NT2/D1 (cell line): Measurements from ENCODE around the gene NOC2L.

Experiments
- SUZ12 ChIP-seq: IDR thresholded peaks from 2 replicates; pipeline ENCODE4 v1.6.1; 2011; ENCODE audit not compliant: insufficient read length, insufficient read depth; ENCODE audit errors: extremely low read depth
- YY1 ChIP-seq: IDR thresholded peaks from 2 replicates; pipeline ENCODE4 v1.6.1; 2011; ENCODE audit not compliant: insufficient read length, insufficient read depth
- ZNF274 ChIP-seq: IDR thresholded peaks from 2 replicates; pipeline ENCODE4 v1.6.1; 2011; ENCODE audit warnings: mild to moderate bottlenecking, low read depth, low read length

DNA sequence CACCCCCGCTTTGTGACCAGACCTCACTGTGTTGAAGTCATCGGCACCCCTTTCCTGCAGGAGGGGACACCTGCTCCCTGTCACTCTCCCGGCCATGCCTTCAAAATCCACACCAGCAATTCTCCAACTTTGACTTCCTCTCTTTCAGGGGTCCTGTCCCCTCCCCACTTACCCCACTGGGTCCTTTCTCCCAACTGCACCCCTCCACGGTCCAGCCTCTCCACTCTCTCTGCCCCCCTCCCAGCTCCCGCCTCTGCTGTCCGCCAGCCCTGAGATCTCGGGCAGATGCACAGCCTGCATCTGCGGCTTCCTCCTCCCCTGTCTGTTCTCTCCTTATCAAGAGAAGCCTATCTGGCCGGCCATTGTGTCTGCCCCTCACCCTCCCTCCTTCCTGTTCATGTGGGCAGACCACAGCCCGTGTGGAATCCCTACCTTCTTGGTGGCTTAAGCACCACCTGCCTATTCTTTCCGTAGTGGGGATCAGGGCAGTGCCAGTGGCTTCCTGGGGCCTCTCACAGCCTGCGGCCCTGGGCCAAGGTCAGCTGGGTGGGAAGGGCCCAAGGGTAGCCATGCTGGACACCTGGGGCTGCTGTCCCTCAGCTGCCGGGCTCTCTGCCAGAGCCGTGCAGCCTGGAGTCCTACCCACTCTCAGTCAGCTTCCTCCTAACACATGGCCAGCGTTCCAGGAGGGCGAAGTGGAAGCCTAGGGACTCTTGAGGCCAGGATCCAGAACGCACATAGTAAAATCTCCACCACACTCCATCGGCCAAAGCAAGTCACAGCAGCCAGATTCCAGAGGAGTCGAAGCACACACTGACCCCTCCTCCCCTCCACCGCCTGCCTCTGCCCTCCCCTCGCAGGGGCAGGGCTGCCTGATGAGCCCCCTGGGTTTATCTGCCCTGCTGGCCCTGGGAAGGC lies 46.0 kb upstream of the NOC2L start:
- TF ChIP-seq ZNF274 (no peak), YY1 (no peak), SUZ12 (no peak)
